Stimulated activated CD8-positive, alpha-beta memory T cell treated with anti-CD3 and anti-CD28 coated beads, Interleukin-7, amount 100 ng/mL, for 4 hours (primary cell): ENCODE data around the gene DCTD.

Experiments
- DNase-seq, 2 donors: peaks; one replicate each; pipeline ENCODE4 v3.0.0-alpha.2; 2020; ENCODE audit warnings: low read depth in 2 of 2

DCTD gene

GRCh38 chr4:182917182-182918043, at the start of gene DCTD:
DCTD (minus strand) TSS chr4:182917386; CDS start chr4:182915568, 1,818 bp downstream.
- peak; percentile 54 to 82 for DNase-seq

GRCh38 chr4:182960746-182961145, 43.6 kb upstream of the DCTD start:
- no peak for DNase-seq

GRCh38 chr4:182960228-182960627, 43.0 kb upstream of the DCTD start:
- no peak for DNase-seq

- no peak for DNase-seq
These were observed 38.2 kb upstream of the DCTD start for GRCh38 chr4:182955411-182955810.

- no peak for DNase-seq
These were observed 27.5 kb upstream of the DCTD start for GRCh38 chr4:182944484-182945213.

GRCh38 chr4:182939680-182940079, 22.5 kb upstream of the DCTD start:
- DNase-seq: no peak

- peak; percentile 40 to 43 for DNase-seq
These were observed 21.0 kb upstream of the DCTD start for GRCh38 chr4:182938205-182938645.

- no peak for DNase-seq
These were observed 20.4 kb upstream of the DCTD start for GRCh38 chr4:182937268-182938204.

- no peak for DNase-seq
These were observed 15.5 kb upstream of the DCTD start for GRCh38 chr4:182932651-182933050.

- no peak for DNase-seq
These were observed 14.6 kb upstream of the DCTD start for GRCh38 chr4:182931691-182932345.

- no peak for DNase-seq
These were observed 13.7 kb upstream of the DCTD start for GRCh38 chr4:182930889-182931288.

GRCh38 chr4:182929296-182929695, 12.1 kb upstream of the DCTD start:
- no peak for DNase-seq

- no peak for DNase-seq
These were observed 10.9 kb upstream of the DCTD start for GRCh38 chr4:182928061-182928460.

- no peak for DNase-seq
These were observed 10.3 kb upstream of the DCTD start for GRCh38 chr4:182927505-182927904.

- DNase-seq: no peak
These were observed 8.7 kb upstream of the DCTD start for GRCh38 chr4:182925855-182926254.

- DNase-seq: peak; percentile 35 to 43
These were observed 8.1 kb upstream of the DCTD start for GRCh38 chr4:182925298-182925757.

- DNase-seq: no peak
These were observed 7.3 kb upstream of the DCTD start for GRCh38 chr4:182924497-182924896.

GRCh38 chr4:182923796-182924340, 6.7 kb upstream of the DCTD start:
- no peak for DNase-seq

GRCh38 chr4:182923366-182923765, 6.2 kb upstream of the DCTD start:
- DNase-seq: no peak

- no peak for DNase-seq
These were observed 5.5 kb upstream of the DCTD start for GRCh38 chr4:182922501-182923284.
